Measurements from ENCODE around the gene ANO4. TPM values are rescaled to one million over a fixed set of nuclear protein-coding genes. Genes with fewer than 3 reads are reported as not detected.
"Not testable (repeated sequence)": the region's sequence is repeated elsewhere in the genome, so short reads cannot be mapped to it uniquely, and the experiment has no call there.

ANO4 gene
- total and polyA plus RNA-seq, 4 donors = 0.10 to 1.9 (median 0.86) TPM

DNA sequence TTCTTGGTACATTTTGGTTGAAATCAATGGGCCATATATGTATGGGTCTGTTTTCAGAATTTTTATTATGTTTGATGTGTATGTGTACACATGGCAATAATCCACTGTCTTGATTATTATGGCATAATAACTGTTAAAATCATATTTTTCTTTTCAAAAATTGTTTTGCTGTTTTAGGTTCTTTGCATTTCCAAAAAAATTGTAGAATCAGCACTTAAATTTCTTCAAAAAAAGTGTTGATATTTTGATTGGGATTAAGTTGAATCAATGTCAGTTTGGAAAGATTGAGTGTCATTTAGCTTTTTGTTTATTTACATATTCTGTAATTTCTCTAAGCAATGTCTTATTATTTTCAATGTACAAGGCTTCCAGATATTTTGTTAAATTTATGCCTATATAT is 261.4 kb downstream of the ANO4 start:
- no peak for ATAC-seq (ENCODE audit: insufficient read depth, low FRiP score)
- Histone ChIP-seq H3K9ac (ENCODE audit: insufficient read depth in 1 of 2, low read length in 2 of 2) (no peak overlapping the region), H3K9me3 (ENCODE audit: control insufficient read depth in 4 of 4, insufficient read depth in 3 of 4, low read length in 3 of 4) (no peaks in the 10 kb centered on the region), H3K27me3 (ENCODE audit: control insufficient read depth in 3 of 3, insufficient read depth in 3 of 3, low read length in 2 of 3) (no peaks in the 10 kb centered on the region), H3K4me3 (no peak overlapping the region), H3K4me1 (ENCODE audit: control insufficient read depth in 5 of 5, insufficient read depth in 5 of 5, low read length in 5 of 5) (no peaks in the 10 kb centered on the region), H3K27ac (ENCODE audit: low read depth in 1 of 2, low read length in 1 of 2) (no peak overlapping the region), H3K36me3 (ENCODE audit: control insufficient read depth in 4 of 4, insufficient read depth in 4 of 4, low read length in 4 of 4) (no peaks in the 10 kb centered on the region)
- DNase-seq = no peak
- TF ChIP-seq CTCF (IDR thresholded peaks at IDR 0.05; ENCODE audit: control extremely low read depth, extremely low read depth) = no peak

GRCh38 chr12:101062508-101062907 is 267.9 kb downstream of the ANO4 start:
- H3K9me3 ChIP-seq (ENCODE audit: control insufficient read depth in 4 of 4, insufficient read depth in 3 of 4, low read length in 3 of 4); DNase-seq; ATAC-seq (ENCODE audit: insufficient read depth, low FRiP score); H3K4me1 ChIP-seq (ENCODE audit: control insufficient read depth in 5 of 5, insufficient read depth in 5 of 5, low read length in 5 of 5); H3K27me3 ChIP-seq (ENCODE audit: control insufficient read depth in 3 of 3, insufficient read depth in 3 of 3, low read length in 2 of 3); H3K4me3 ChIP-seq; H3K27ac ChIP-seq (ENCODE audit: low read depth in 1 of 2, low read length in 1 of 2); H3K9ac ChIP-seq (ENCODE audit: insufficient read depth in 1 of 2, low read length in 2 of 2); H3K36me3 ChIP-seq (ENCODE audit: control insufficient read depth in 4 of 4, insufficient read depth in 4 of 4, low read length in 4 of 4): not testable (repeated sequence)
- WGBS, 2 donors = 75 to 81% methylated on average over 4 of the region's 4 CpGs

DNA sequence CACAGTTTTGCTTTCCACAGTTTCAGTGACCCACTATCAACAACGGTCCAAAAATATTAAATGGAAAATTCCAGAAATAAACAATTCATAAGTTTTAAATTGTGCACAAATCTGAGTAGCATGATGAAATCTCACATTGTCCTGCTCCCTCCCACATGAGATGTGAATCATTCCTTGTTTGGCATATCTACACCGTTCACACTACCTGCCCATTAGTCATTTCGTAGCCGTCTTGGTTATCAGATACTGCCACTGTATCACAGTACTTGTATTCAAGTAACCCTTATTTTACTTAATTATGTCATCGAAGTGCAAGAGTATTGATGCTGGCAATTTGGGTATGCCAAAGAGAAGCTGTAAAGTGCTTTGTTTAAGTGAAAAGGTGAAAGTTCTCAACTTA is 270.1 kb downstream of the ANO4 start:
- H3K4me1 ChIP-seq (ENCODE audit: control insufficient read depth in 5 of 5, insufficient read depth in 5 of 5, low read length in 5 of 5) = no peaks in the 10 kb centered on the region
- WGBS, 2 donors = 84 to 91% methylated on average over 5 of the region's 5 CpGs
- no peak overlapping the region for H3K27ac ChIP-seq (ENCODE audit: low read depth in 1 of 2, low read length in 1 of 2)
- no peaks in the 10 kb centered on the region for H3K36me3 ChIP-seq (ENCODE audit: control insufficient read depth in 4 of 4, insufficient read depth in 4 of 4, low read length in 4 of 4)
- no peak overlapping the region for H3K9ac ChIP-seq (ENCODE audit: insufficient read depth in 1 of 2, low read length in 2 of 2)
- ATAC-seq (ENCODE audit: insufficient read depth, low FRiP score) (no peak), DNase-seq (no peak)
- H3K27me3 ChIP-seq (ENCODE audit: control insufficient read depth in 3 of 3, insufficient read depth in 3 of 3, low read length in 2 of 3) = no peaks in the 10 kb centered on the region
- H3K9me3 ChIP-seq (ENCODE audit: control insufficient read depth in 4 of 4, insufficient read depth in 3 of 4, low read length in 3 of 4) = peaks cover 0 to 2% (median 0%) of the 10 kb centered on the region in 4 donors
- no peak for TF ChIP-seq CTCF (IDR thresholded peaks at IDR 0.05; ENCODE audit: control extremely low read depth, extremely low read depth)
- H3K4me3 ChIP-seq = no peak overlapping the region

- DNase-seq = no peak
- no peak for ATAC-seq (ENCODE audit: insufficient read depth, low FRiP score)
- H3K4me3 ChIP-seq = no peak overlapping the region
- H3K27me3 ChIP-seq (ENCODE audit: control insufficient read depth in 3 of 3, insufficient read depth in 3 of 3, low read length in 2 of 3) = no peaks in the 10 kb centered on the region
- no peaks in the 10 kb centered on the region for H3K4me1 ChIP-seq (ENCODE audit: control insufficient read depth in 5 of 5, insufficient read depth in 5 of 5, low read length in 5 of 5)
- TF ChIP-seq CTCF (IDR thresholded peaks at IDR 0.05; ENCODE audit: control extremely low read depth, extremely low read depth) = no peak
- H3K9me3 ChIP-seq (ENCODE audit: control insufficient read depth in 4 of 4, insufficient read depth in 3 of 4, low read length in 3 of 4) = peaks cover 0 to 2% (median 0%) of the 10 kb centered on the region in 4 donors
- H3K27ac ChIP-seq (ENCODE audit: low read depth in 1 of 2, low read length in 1 of 2) = no peak overlapping the region
- no peak overlapping the region for H3K9ac ChIP-seq (ENCODE audit: insufficient read depth in 1 of 2, low read length in 2 of 2)
- no peaks in the 10 kb centered on the region for H3K36me3 ChIP-seq (ENCODE audit: control insufficient read depth in 4 of 4, insufficient read depth in 4 of 4, low read length in 4 of 4)
- WGBS, 2 donors = 85 to 88% methylated on average over 7 of the region's 7 CpGs
Measured at GRCh38 chr12:101066489-101066888, 271.9 kb downstream of the ANO4 start.

Measured in lung (tissue), 12 donors.